ENCODE results near the gene FRZB.
A peak's percentile ranks its signal among the peaks of the same experiment; 100 is the strongest.

Gene FRZB

DNA sequence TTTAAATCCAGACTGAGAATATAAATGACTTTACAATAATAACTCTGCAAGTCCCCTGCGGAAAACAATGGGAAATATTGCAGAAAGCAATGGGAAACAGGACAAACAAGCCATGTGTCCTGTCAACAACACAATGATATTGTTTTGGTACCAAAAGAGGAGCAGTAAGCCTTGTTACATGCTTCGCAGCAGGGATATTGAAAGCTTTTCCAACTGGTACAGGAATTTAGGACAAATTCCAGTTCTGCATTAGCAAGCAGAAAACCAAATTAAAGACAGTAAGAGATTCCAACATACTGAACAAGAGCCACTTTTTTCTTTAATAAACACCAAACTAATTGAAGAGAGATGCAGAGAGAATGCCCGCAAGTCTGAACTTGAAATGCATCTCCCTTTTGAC, 30.0 kb downstream of the FRZB start:
- Histone ChIP-seq H3K36me3 (ENCODE audit: insufficient read depth, low read length) (no peaks in the 10 kb centered on the region), H3K9ac (ENCODE audit: low read depth, low read length) (no peak overlapping the region), H3K27me3 (ENCODE audit: insufficient read depth, low read length) (no peaks in the 10 kb centered on the region), H3K4me3 (ENCODE audit: low read length) (no peak overlapping the region), H3K4me1 (ENCODE audit: insufficient read depth, low read length) (peaks cover 15% of the 10 kb centered on the region), H3K9me3 (ENCODE audit: insufficient read depth, low read depth, low read length) (no peaks in the 10 kb centered on the region), H3K27ac (ENCODE audit: low read depth, low read length) (no peak overlapping the region)
- 85% methylated on average over 2 of the region's 3 CpGs for WGBS

DNA sequence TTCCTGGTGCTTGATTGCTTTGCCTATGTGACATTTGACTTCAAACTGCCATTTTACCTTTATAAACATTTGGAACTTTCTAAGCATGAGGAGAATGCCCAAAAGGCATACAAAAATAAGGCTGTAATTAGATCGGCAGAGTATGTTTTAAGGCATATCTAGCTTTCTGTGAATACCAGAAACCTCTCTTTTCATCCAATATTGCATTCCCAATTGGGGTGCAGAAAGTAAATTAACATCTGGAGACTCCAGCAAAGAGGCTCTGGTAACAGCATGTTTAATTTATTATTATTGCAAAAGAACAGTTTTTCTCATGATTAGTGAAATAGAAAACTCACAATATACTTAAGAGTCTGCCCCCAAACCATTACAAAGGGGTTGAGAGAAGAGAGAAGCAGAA, 32.1 kb downstream of the FRZB start:
- H3K4me1 ChIP-seq (ENCODE audit: insufficient read depth, low read length), result peaks cover 6% of the 10 kb centered on the region
- WGBS, result 80% methylated on average over 1 of the region's 1 CpG
- H3K27me3 ChIP-seq (ENCODE audit: insufficient read depth, low read length), result no peaks in the 10 kb centered on the region
- no peaks in the 10 kb centered on the region for H3K36me3 ChIP-seq (ENCODE audit: insufficient read depth, low read length)
- H3K9ac ChIP-seq (ENCODE audit: low read depth, low read length), result no peak overlapping the region
- H3K4me3 ChIP-seq (ENCODE audit: low read length), result no peak overlapping the region
- no peak overlapping the region for H3K27ac ChIP-seq (ENCODE audit: low read depth, low read length)
- no peaks in the 10 kb centered on the region for H3K9me3 ChIP-seq (ENCODE audit: insufficient read depth, low read depth, low read length)

DNA sequence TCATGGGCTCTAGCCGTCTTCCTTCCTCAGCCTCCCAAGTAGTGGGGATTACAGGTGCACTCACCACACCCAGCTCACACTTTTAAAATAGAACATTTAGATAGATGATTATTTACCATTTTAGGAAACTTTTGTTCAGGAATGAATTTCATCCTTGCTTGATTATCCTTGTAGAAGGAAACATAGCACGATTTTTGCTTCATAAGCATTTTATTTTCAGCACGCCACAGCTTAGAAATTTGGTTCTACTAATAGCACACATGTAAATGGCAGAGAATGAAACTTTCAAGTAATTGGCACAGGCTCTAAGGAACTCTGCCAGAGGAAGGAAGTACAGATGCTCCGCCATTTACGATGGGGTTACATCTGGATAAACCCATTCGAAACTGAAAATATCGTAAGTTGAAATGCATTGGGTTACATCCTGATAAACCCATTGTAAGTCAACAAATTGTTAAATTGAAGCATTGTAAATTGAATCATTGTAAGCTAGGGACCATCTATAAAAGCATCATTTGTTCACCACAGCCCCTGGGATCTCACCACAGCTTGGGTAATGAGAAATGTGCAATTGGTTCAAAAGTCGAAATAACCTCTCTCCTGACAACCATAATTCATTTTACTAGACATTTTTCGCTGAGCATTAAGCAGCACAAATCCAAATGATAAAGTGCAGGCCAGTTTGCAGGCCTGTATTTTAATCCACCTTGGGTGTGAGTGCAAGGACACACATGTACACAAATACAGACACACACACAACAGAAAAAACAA, 33.2 kb downstream of the FRZB start:
- H3K27ac ChIP-seq (ENCODE audit: low read depth, low read length), result no peak overlapping the region
- no peak overlapping the region for H3K4me3 ChIP-seq (ENCODE audit: low read length)
- H3K36me3 ChIP-seq (ENCODE audit: insufficient read depth, low read length), result no peaks in the 10 kb centered on the region
- no peaks in the 10 kb centered on the region for H3K9me3 ChIP-seq (ENCODE audit: insufficient read depth, low read depth, low read length)
- peaks cover 5% of the 10 kb centered on the region; the same call in 1 of the 2 replicates for H3K4me1 ChIP-seq (ENCODE audit: insufficient read depth, low read length)
- WGBS, result 95% methylated on average over 9 of the region's 9 CpGs
- no peak overlapping the region for H3K9ac ChIP-seq (ENCODE audit: low read depth, low read length)
- no peaks in the 10 kb centered on the region for H3K27me3 ChIP-seq (ENCODE audit: insufficient read depth, low read length)

DNA sequence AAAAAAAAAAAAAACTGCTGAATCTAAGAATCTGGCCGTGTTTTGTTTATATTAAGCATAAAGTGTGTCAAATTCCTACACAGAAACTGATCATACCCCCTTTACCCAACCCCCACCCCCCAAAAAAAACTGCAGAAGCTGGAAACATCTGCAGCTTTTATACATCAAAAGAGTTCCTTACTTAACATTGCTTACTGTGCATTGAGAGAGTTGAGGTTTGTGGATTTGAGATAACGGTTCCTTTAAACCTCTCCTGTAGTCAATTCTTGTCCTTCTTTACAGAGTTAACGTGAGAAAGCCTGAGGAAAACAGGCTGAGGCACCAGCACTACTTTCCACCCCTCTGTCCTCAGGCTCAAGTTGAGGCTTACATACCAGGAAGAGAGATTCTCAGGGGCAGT, 34.5 kb downstream of the FRZB start:
- Histone ChIP-seq H3K27me3 (ENCODE audit: insufficient read depth, low read length) (no peaks in the 10 kb centered on the region), H3K4me3 (ENCODE audit: low read length) (no peak overlapping the region), H3K4me1 (ENCODE audit: insufficient read depth, low read length) (peaks cover 5% of the 10 kb centered on the region), H3K9ac (ENCODE audit: low read depth, low read length) (no peak overlapping the region), H3K9me3 (ENCODE audit: insufficient read depth, low read depth, low read length) (no peaks in the 10 kb centered on the region), H3K27ac (ENCODE audit: low read depth, low read length) (no peak overlapping the region), H3K36me3 (ENCODE audit: insufficient read depth, low read length) (no peaks in the 10 kb centered on the region)
- WGBS, result 74% methylated on average over 3 of the region's 3 CpGs

DNA sequence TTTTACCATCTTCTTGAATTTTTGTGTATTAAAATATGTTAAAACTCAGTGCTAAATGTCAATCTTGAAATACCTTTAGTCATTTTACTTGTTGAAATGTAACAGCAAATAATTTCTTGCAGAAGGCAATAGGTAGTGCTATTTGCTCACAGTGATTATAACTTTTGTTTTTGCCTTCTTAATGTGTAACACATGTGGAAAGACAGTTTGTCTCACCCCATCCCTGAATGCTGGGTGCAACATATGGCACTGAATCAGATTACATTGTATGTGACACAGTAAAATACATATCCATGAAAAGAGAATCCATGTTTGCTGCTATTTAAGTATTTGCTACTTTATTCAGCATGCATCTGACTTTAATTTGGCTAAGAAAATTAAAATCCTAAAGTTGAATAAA, 35.3 kb downstream of the FRZB start:
- Histone ChIP-seq H3K27me3 (ENCODE audit: insufficient read depth, low read length) (no peaks in the 10 kb centered on the region), H3K36me3 (ENCODE audit: insufficient read depth, low read length) (no peaks in the 10 kb centered on the region), H3K9ac (ENCODE audit: low read depth, low read length) (no peak overlapping the region), H3K9me3 (ENCODE audit: insufficient read depth, low read depth, low read length) (no peaks in the 10 kb centered on the region), H3K4me3 (ENCODE audit: low read length) (no peak overlapping the region), H3K27ac (ENCODE audit: low read depth, low read length) (no peak overlapping the region), H3K4me1 (ENCODE audit: insufficient read depth, low read length) (peaks cover 12% of the 10 kb centered on the region)

DNA sequence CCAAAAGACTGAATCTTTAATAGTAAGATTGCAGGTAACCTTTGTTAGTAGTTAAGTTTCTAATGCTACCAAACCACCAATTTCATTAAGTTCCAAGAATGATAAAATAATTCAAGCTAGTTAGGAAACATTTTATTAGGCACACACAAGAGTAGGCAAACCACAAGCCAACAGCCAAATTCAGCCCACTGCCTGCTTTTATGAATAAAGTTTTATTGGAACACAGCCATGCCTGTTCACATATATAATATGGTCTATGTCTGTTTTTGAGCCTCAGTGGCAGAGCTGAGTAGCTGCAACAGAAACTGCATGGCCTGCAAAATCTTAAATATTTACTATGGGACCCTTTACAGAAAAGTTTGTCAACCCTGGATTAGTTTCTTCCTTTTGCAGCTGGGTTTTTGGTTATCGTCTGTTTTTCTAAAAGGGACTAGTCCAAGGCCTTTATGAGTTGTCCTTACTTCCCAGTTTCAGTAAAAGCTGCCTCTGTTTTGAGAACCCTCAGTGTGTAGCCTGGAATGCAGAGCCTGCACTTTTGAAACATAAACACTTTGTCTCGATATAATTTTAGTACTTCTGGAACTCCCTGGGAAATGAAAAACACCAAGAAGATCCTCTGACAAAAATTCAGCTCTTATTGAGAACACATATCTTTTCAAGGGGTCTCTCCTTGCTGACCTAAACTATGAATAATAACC, 39.1 kb downstream of the FRZB start:
- no peak overlapping the region for H3K9ac ChIP-seq (ENCODE audit: low read depth, low read length)
- no peaks in the 10 kb centered on the region for H3K9me3 ChIP-seq (ENCODE audit: insufficient read depth, low read depth, low read length)
- WGBS, result 97% methylated on average over 2 of the region's 2 CpGs
- no peaks in the 10 kb centered on the region for H3K36me3 ChIP-seq (ENCODE audit: insufficient read depth, low read length)
- no peak overlapping the region for H3K27ac ChIP-seq (ENCODE audit: low read depth, low read length)
- no peak overlapping the region for H3K4me3 ChIP-seq (ENCODE audit: low read length)
- H3K4me1 ChIP-seq (ENCODE audit: insufficient read depth, low read length), result peaks cover 23% of the 10 kb centered on the region
- no peaks in the 10 kb centered on the region for H3K27me3 ChIP-seq (ENCODE audit: insufficient read depth, low read length)

DNA sequence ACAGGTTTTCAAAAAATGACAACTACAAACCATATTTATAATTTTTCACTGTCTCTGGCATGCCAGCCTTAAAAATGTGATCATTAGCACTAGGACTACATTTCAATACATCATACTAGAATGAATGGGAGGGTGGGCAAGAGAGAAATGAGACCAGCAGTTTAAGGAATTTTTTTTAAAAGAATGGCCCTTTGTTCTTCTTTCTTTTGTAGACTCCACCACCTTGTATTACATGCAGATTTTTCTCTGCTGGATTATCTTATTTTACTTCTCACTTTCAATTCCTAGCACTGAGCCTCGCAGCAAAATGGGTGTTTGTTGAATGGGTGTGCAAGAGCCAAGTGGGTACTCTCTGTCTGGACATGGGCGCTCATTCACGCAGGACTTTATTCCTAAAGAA, 39.9 kb downstream of the FRZB start:
- no peaks in the 10 kb centered on the region for H3K27me3 ChIP-seq (ENCODE audit: insufficient read depth, low read length)
- 81% methylated on average over 3 of the region's 3 CpGs for WGBS

DNA sequence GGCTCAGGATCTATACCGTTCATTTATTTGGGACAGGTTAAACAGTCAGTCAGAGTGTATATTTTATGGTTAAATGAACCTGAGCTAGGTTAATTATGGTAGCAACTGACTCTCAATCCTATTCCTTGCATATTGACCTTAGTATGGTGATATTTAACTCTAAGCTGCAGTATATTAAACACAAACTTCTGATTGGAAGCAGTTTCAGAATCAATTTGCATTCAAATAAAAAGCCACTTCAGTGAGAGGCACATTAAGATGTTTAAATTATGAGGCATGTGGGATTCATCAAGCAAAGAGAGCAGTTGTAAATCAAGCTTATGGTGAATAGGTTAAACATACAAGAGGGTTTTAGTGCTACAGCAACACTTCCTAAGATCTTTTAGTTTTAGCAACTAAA, 40.4 kb downstream of the FRZB start:
- 85% methylated on average over 1 of the region's 1 CpG for WGBS
- H3K27me3 ChIP-seq (ENCODE audit: insufficient read depth, low read length), result no peaks in the 10 kb centered on the region

More for the DNA sequence above, 39.9 kb downstream of the FRZB start:
- H3K27ac ChIP-seq (ENCODE audit: low read depth, low read length), result peak overlapping the region; percentile 23; the same call in 1 of the 2 replicates
- H3K4me1 ChIP-seq (ENCODE audit: insufficient read depth, low read length), result peaks cover 18% of the 10 kb centered on the region
- H3K9ac ChIP-seq (ENCODE audit: low read depth, low read length), result no peak overlapping the region
- no peaks in the 10 kb centered on the region for H3K36me3 ChIP-seq (ENCODE audit: insufficient read depth, low read length)
- H3K9me3 ChIP-seq (ENCODE audit: insufficient read depth, low read depth, low read length), result no peaks in the 10 kb centered on the region
- H3K4me3 ChIP-seq (ENCODE audit: low read length), result no peak overlapping the region

DNA sequence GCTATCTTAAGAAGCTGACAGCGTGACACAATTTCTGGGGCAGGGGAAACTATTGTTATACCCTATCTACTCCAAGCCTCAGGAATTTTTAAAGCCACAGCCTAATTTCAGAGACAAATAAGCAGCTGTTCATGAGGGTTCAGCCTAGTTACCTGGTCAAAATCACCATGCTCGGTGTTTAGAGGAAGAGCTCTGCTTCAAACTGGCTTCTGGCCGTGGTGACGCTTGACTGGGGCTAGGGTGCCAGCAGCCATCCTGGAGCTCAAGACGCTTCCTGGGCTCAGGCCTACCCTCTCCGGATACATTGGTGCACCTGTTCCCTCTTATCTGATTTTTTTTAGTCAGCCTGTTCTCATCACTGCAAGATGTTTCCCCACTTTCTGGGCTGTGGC, 41.7 kb downstream of the FRZB start:
- 73% methylated on average over 6 of the region's 6 CpGs for WGBS
- Histone ChIP-seq H3K4me3 (ENCODE audit: low read length) (no peak overlapping the region), H3K27me3 (ENCODE audit: insufficient read depth, low read length) (no peaks in the 10 kb centered on the region), H3K9me3 (ENCODE audit: insufficient read depth, low read depth, low read length) (no peaks in the 10 kb centered on the region), H3K27ac (ENCODE audit: low read depth, low read length) (no peak overlapping the region; the same call in 1 of the 2 replicates), H3K4me1 (ENCODE audit: insufficient read depth, low read length) (peaks cover 19% of the 10 kb centered on the region), H3K36me3 (ENCODE audit: insufficient read depth, low read length) (no peaks in the 10 kb centered on the region), H3K9ac (ENCODE audit: low read depth, low read length) (no peak overlapping the region)

More for the DNA sequence above, 40.4 kb downstream of the FRZB start:
- H3K27ac ChIP-seq (ENCODE audit: low read depth, low read length), result peak overlapping the region; percentile 23; the same call in 1 of the 2 replicates
- H3K9me3 ChIP-seq (ENCODE audit: insufficient read depth, low read depth, low read length), result no peaks in the 10 kb centered on the region
- H3K9ac ChIP-seq (ENCODE audit: low read depth, low read length), result no peak overlapping the region
- no peaks in the 10 kb centered on the region for H3K36me3 ChIP-seq (ENCODE audit: insufficient read depth, low read length)
- H3K4me1 ChIP-seq (ENCODE audit: insufficient read depth, low read length), result peaks cover 18% of the 10 kb centered on the region
- H3K4me3 ChIP-seq (ENCODE audit: low read length), result no peak overlapping the region

DNA sequence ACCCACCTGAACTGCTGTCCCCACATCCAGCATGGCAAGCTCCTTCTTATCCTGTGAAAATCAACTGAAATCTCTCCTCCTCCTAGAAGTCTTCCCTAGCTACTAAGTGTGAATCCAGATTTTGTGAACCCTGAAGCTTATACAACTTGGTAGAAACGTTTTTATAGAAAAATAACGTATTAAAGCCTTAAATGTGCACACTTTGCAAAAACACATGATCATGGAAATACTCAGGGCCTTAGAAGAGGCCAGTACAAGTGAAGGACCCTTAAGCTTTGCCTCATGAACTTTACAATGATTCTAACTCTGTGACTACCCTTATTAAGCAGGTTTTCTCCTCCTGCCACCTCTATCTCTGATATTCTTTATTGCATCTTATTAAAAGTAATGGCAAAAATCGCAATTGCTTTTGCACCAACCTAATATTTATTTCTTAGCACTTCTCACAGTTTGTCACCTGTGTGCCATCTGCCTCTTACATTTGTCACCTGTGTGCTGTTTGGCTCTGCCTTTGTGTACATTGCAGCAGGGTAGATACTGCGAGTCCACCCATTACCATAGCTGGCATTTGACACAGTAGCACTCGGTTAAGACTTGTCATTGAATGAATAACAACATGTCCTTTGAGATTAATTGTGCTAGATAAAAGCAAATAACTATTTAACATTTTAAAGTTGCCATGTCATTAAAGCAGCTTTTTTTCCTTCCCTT, 42.2 kb downstream of the FRZB start:
- Histone ChIP-seq H3K36me3 (ENCODE audit: insufficient read depth, low read length) (no peaks in the 10 kb centered on the region), H3K9me3 (ENCODE audit: insufficient read depth, low read depth, low read length) (no peaks in the 10 kb centered on the region), H3K9ac (ENCODE audit: low read depth, low read length) (no peak overlapping the region), H3K27ac (ENCODE audit: low read depth, low read length) (no peak overlapping the region), H3K4me1 (ENCODE audit: insufficient read depth, low read length) (peaks cover 24% of the 10 kb centered on the region), H3K4me3 (ENCODE audit: low read length) (no peak overlapping the region), H3K27me3 (ENCODE audit: insufficient read depth, low read length) (no peaks in the 10 kb centered on the region)
- WGBS, result 79% methylated on average over 5 of the region's 5 CpGs

DNA sequence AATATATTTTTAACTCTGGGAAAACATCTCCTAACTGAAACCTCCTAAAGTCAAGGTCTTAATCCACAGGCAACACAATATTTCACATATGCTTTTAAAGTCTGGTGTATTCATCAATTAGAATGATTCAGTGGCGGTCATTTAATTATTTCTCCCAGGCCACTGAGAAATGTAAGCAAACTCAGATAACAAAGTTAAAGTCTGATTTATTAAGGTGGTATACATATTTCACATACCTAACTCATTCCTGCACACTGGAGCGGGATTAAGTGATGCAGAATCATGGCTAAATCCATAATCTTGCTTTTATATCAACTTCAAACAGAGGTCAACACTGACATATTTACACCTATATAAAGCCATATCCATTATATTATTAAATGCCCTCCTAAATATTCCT, 43.7 kb downstream of the FRZB start:
- Histone ChIP-seq H3K27ac (ENCODE audit: low read depth, low read length) (no peak overlapping the region), H3K4me3 (ENCODE audit: low read length) (no peak overlapping the region), H3K36me3 (ENCODE audit: insufficient read depth, low read length) (no peaks in the 10 kb centered on the region), H3K9me3 (ENCODE audit: insufficient read depth, low read depth, low read length) (no peaks in the 10 kb centered on the region), H3K9ac (ENCODE audit: low read depth, low read length) (no peak overlapping the region), H3K4me1 (ENCODE audit: insufficient read depth, low read length) (peaks cover 37% of the 10 kb centered on the region), H3K27me3 (ENCODE audit: insufficient read depth, low read length) (no peaks in the 10 kb centered on the region)
- WGBS, result 97% methylated on average over 1 of the region's 2 CpGs

Data from HUES64 (cell line).